Panc1 (cell line): Measurements from ENCODE around the gene EPB41L5.

Experiments
- CTCF ChIP-seq: fragments of 450-650 bp; IDR thresholded peaks from 2 replicates; pipeline ENCODE4 v1.5.1; 2017; ENCODE audit warnings: mild to moderate bottlenecking
- POLR2AphosphoS5 ChIP-seq: IDR thresholded peaks from 2 replicates; pipeline ENCODE4 v1.6.1; 2012; ENCODE audit warnings: mild to moderate bottlenecking, low read depth, low read length, moderate library complexity

- TF ChIP-seq POLR2AphosphoS5 (no peak), CTCF (no peak)
Observed at GRCh38 chr2:120104772-120105171, 91.9 kb downstream of the EPB41L5 start.
